B cell (primary cell): ENCODE measurements around the gene RIOK3. TPM values are rescaled to one million over a fixed set of nuclear protein-coding genes. Genes with fewer than 3 reads are reported as not detected.
A peak's percentile ranks its signal among the peaks of the same experiment; 100 is the strongest.
"Not testable (repeated sequence)": the region's sequence is repeated elsewhere in the genome, so short reads cannot be mapped to it uniquely, and the experiment has no call there.

ENCODE experiments used
- ATAC-seq: fragments of 200-7000 bp; cut with Tn5 transposase; one replicate; pipeline ENCODE4 v1.10.0; 2021; ENCODE audit warnings: low read depth, mild to moderate bottlenecking, moderate number of reproducible peaks, moderate library complexity
- CTCF ChIA-PET: fragments of 350-600 bp; sonication (Branson Sonifier 250); formaldehyde crosslinking; loops from one replicate; lab custom pipeline; 2021; ENCODE audit warnings: antibody characterized with exemption, inconsistent platforms; lab: Charles Lee
- POLR2A ChIA-PET: fragments of 350-600 bp; sonication (Branson Sonifier 250); formaldehyde crosslinking; loops from one replicate; lab custom pipeline; 2021; ENCODE audit warnings: antibody characterized with exemption; lab: Charles Lee
- DNase-seq: peaks from one replicate; pipeline ENCODE4 v3.0.0; 2013
- H2AFZ ChIP-seq: 2 replicates; pipeline ENCODE4 v1.6.1; 2012; ENCODE audit warnings: mild to moderate bottlenecking, low read depth, low read length; ENCODE audit not compliant: insufficient read depth, poor library complexity, severe bottlenecking
- H3K27ac ChIP-seq, 2 donors: 1 replicate in 1 of 2; 2 replicates in 1 of 2; pipeline ENCODE4 v1.5.1; 2012 to 2013; ENCODE audit warnings: low read length in 2 of 2, mild to moderate bottlenecking in 2 of 2, moderate library complexity in 1 of 2
- H3K27me3 ChIP-seq, 4 experiments: fragments of 200-600 bp in 1 of 4; sonication (generic) in 1 of 4; replicated peaks in 1 of 4; 1 replicate in 2 of 4; 2 replicates in 2 of 4; pipeline versions ENCODE4 v1.6.1 to v1.7.0; 2013 to 2016; ENCODE audit warnings: low read length in 3 of 4, mild to moderate bottlenecking in 2 of 4, mixed read lengths in 1 of 4, moderate library complexity in 1 of 4; ENCODE audit not compliant: insufficient read depth in 4 of 4, control insufficient read depth in 3 of 4; ENCODE audit errors: control extremely low read depth in 1 of 4
- H3K36me3 ChIP-seq, 2 experiments: replicated peaks in 1 of 2; 1 replicate in 1 of 2; 2 replicates in 1 of 2; pipeline versions ENCODE4 v1.6.1 to v1.7.1; 2013; ENCODE audit warnings: low read length in 1 of 2; ENCODE audit not compliant: insufficient read depth in 2 of 2, control insufficient read depth in 1 of 2; ENCODE audit errors: control extremely low read depth in 1 of 2, extremely low read depth in 1 of 2
- H3K4me1 ChIP-seq, 2 donors: fragments of 200-600 bp in 1 of 2; sonication (generic) in 1 of 2; 1 replicate in 1 of 2; 2 replicates in 1 of 2; pipeline versions ENCODE4 v1.5.1 to v1.6.1; 2013 to 2017; ENCODE audit warnings: low read length in 2 of 2; ENCODE audit not compliant: control insufficient read depth in 2 of 2, insufficient read depth in 2 of 2
- H3K4me2 ChIP-seq: replicated peaks from 2 replicates; pipeline ENCODE3; 2012; ENCODE audit warnings: mild to moderate bottlenecking, low read depth, low read length; ENCODE audit not compliant: poor library complexity, severe bottlenecking
- H3K4me3 ChIP-seq, 5 experiments: fragments of 200-600 bp in 1 of 5; sonication (generic) in 1 of 5; 1 replicate in 3 of 5; 2 replicates in 2 of 5; pipeline versions ENCODE4 v1.5.1 to v1.7.0; 2011 to 2016; ENCODE audit warnings: low read length in 4 of 5, mild to moderate bottlenecking in 4 of 5, low read depth in 2 of 5, control low read depth in 1 of 5, moderate library complexity in 1 of 5; ENCODE audit not compliant: insufficient read depth in 1 of 5; ENCODE audit errors: control extremely low read depth in 1 of 5, extremely low read depth in 1 of 5
- H3K79me2 ChIP-seq: fragments of 200-600 bp; sonication (generic); one replicate; pipeline ENCODE4 v1.6.0; 2016; ENCODE audit warnings: low read length; ENCODE audit not compliant: control insufficient read depth, insufficient read depth
- H3K9ac ChIP-seq: fragments of 200-600 bp; sonication (generic); 2 replicates; pipeline ENCODE4 v1.6.1; 2017; ENCODE audit warnings: mild to moderate bottlenecking, low read length, moderate library complexity
- H3K9me3 ChIP-seq, 3 donors: one replicate each; pipeline versions ENCODE4 v1.6.1 to v1.7.1; 2013; ENCODE audit warnings: low read length in 2 of 3; ENCODE audit not compliant: control insufficient read depth in 2 of 3, insufficient read depth in 1 of 3; ENCODE audit errors: control extremely low read depth in 1 of 3
- H4K20me1 ChIP-seq: 2 replicates; pipeline ENCODE4 v1.6.0; 2012; ENCODE audit warnings: mild to moderate bottlenecking, low read length; ENCODE audit not compliant: insufficient read depth, control insufficient read depth, poor library complexity, severe bottlenecking
- H3K27ac Mint-ChIP-seq: one replicate; pipeline ENCODE4 v1.8.0; 2021; ENCODE audit warnings: mixed read lengths
- H3K27me3 Mint-ChIP-seq: one replicate; pipeline ENCODE4 v1.8.0; 2021; ENCODE audit warnings: mixed read lengths
- H3K4me1 Mint-ChIP-seq: one replicate; pipeline ENCODE4 v1.8.0; 2021; ENCODE audit warnings: mixed read lengths
- H3K4me3 Mint-ChIP-seq: one replicate; pipeline ENCODE4 v1.8.0; 2021; ENCODE audit warnings: mixed read lengths
- H3K9me3 Mint-ChIP-seq: one replicate; pipeline ENCODE4 v1.8.0; 2022; ENCODE audit warnings: mixed read lengths; ENCODE audit not compliant: insufficient read depth
- EZH2 ChIP-seq: IDR thresholded peaks from 2 replicates; pipeline ENCODE4 v1.6.1; 2012; ENCODE audit warnings: borderline replicate concordance, low read depth, mild to moderate bottlenecking, moderate library complexity, low read length; ENCODE audit not compliant: insufficient read depth, poor library complexity, severe bottlenecking
- WGBS: methylation state at CpG from one replicate; pipeline ENCODE4 v1.1.5; 2013; ENCODE audit warnings: missing lambda C conversion rate; ENCODE audit not compliant: insufficient coverage; 5-methylcytosine and 5-hydroxymethylcytosine counted together
- intact Hi-C: fragments of 100-400 bp; cut with micrococcal nuclease; formaldehyde crosslinking; loops from one replicate; pipeline ENCODE4 v1.10.0; 2022
- polyA plus RNA-seq: library from polyadenylated mRNA; depleted of rRNA; stranded (reverse); fragments of >200 nt; gene quantifications from 2 replicates; pipeline ENCODE4 v1.2.3, GENCODE V29; 2012
- total RNA-seq, 2 donors: library from RNA; stranded (reverse); fragments of 120-200 nt in 1 of 2; gene quantifications; 1 replicate in 1 of 2; 2 replicates in 1 of 2; pipeline versions ENCODE4 v1.2.3 to v1.2.4, GENCODE V29; 2013 to 2022
- TF ChIP-seq, protein P1 (sequence below): fragments of 200-600 bp; IDR thresholded peaks from one replicate; pipeline ENCODE4 v1.8.0; 2022; ENCODE audit warnings: antibody characterized with exemption, mild to moderate bottlenecking

The RIOK3 gene
- total and polyA plus RNA-seq, 2 donors (not counting 1 experiment from before 2014, with no cell fraction given) = 42.5 to 83.4 TPM

DNA sequence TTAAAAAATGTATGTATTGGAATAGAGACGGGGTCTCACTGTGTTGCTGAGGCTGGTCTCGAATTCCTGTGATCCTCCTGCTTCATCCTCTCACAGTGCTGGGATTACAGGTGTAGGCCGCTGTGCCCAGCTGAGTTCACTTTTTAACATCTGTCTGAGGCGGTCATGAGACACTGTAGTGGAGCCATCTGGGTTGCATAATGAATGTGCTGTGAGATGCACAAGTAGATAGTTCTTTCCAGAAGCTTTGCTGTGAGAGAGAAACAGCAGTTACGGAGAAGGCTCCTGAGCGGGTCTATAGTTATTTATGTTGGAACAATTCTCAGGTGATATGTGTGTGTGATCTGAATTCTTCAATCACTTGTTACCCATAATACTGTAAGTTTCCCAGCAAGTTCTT is 53.3 kb downstream of the RIOK3 start:
- WGBS = 78% methylated on average over 4 of the region's 6 CpGs
- Mint-ChIP-seq H3K4me1 (peaks cover 53% of the 10 kb centered on the region), H3K27me3 (no peaks in the 10 kb centered on the region), H3K9me3 (no peaks in the 10 kb centered on the region), H3K4me3 (peak overlapping the region; percentile 34), H3K27ac (no peak overlapping the region)
- TF ChIP-seq EZH2 = no peak
- TF ChIP-seq, protein P1, sequence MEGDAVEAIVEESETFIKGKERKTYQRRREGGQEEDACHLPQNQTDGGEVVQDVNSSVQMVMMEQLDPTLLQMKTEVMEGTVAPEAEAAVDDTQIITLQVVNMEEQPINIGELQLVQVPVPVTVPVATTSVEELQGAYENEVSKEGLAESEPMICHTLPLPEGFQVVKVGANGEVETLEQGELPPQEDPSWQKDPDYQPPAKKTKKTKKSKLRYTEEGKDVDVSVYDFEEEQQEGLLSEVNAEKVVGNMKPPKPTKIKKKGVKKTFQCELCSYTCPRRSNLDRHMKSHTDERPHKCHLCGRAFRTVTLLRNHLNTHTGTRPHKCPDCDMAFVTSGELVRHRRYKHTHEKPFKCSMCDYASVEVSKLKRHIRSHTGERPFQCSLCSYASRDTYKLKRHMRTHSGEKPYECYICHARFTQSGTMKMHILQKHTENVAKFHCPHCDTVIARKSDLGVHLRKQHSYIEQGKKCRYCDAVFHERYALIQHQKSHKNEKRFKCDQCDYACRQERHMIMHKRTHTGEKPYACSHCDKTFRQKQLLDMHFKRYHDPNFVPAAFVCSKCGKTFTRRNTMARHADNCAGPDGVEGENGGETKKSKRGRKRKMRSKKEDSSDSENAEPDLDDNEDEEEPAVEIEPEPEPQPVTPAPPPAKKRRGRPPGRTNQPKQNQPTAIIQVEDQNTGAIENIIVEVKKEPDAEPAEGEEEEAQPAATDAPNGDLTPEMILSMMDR = no peak
- no peaks in the 10 kb centered on the region for H3K9me3 ChIP-seq
- ATAC-seq (no peak), DNase-seq (no peak)
- no peak overlapping the region for H3K4me3 ChIP-seq
- POLR2A ChIA-PET = no interaction called here
- H3K4me2 ChIP-seq = no peak overlapping the region
- no peak overlapping the region for H2AFZ ChIP-seq
- peaks cover 50% of the 10 kb centered on the region for H4K20me1 ChIP-seq
- no peak overlapping the region for H3K9ac ChIP-seq
- peaks cover 0 to 56% of the 10 kb centered on the region in 2 experiments for H3K36me3 ChIP-seq
- H3K79me2 ChIP-seq = peaks cover 80% of the 10 kb centered on the region
- peaks cover 28 to 41% of the 10 kb centered on the region in 2 donors for H3K4me1 ChIP-seq
- no peak overlapping the region for H3K27ac ChIP-seq
- intact Hi-C loops = loop anchor here (10.0 kb wide), 1 partner anchor 152 kb away; no protein-coding TSS in a partner anchor
- no peaks in the 10 kb centered on the region for H3K27me3 ChIP-seq
- CTCF ChIA-PET = interaction anchor here (1.7 to 3.6 kb wide), 3 partner anchors 9 to 83 kb away, joined by 6 to 27 read pairs (median 11); no protein-coding TSS in a partner anchor

DNA sequence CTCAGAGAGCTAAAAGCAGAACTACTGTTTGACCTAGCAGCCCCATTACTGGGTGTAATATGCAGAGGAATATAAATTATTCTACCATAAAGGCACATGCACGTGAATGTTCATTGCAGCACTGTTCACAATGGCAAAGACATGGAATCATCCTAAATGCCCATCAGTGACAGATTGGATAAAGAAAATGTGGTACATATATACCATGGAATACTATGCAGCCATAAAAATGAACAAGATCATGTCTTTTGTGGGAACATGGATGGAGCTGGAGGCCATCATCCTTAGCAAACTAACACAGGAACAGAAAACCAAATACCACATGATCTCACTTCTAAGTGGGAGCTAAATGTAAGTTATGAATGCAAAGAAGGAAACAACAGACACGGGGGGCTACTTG is 57.8 kb downstream of the RIOK3 start:
- ATAC-seq, DNase-seq, H3K4me2 ChIP-seq, H3K27me3 ChIP-seq, H3K9me3 Mint-ChIP-seq, H3K4me3 ChIP-seq, intact Hi-C loops, H3K9ac ChIP-seq, H3K4me3 Mint-ChIP-seq, POLR2A ChIA-PET, H2AFZ ChIP-seq, H3K27me3 Mint-ChIP-seq, H3K9me3 ChIP-seq: not testable (repeated sequence)
- Histone ChIP-seq H3K36me3 (peaks cover 0 to 66% of the 10 kb centered on the region in 2 experiments), H4K20me1 (peaks cover 58% of the 10 kb centered on the region), H3K27ac (peak overlapping the region in 1 of 2 donors; percentile 15), H3K4me1 (peaks cover 9 to 20% of the 10 kb centered on the region in 2 donors), H3K79me2 (peaks cover 54% of the 10 kb centered on the region)
- Mint-ChIP-seq H3K4me1 (peaks cover 37% of the 10 kb centered on the region), H3K27ac (peak overlapping the region; percentile 55)
- WGBS = no CpG with 5 or more reads among the region's 2 CpGs
- CTCF ChIA-PET = interaction anchor here (0.7 to 3.7 kb wide), 3 partner anchors 10 to 30 kb away, joined by 3 to 18 read pairs (median 6); no protein-coding TSS in a partner anchor

DNA sequence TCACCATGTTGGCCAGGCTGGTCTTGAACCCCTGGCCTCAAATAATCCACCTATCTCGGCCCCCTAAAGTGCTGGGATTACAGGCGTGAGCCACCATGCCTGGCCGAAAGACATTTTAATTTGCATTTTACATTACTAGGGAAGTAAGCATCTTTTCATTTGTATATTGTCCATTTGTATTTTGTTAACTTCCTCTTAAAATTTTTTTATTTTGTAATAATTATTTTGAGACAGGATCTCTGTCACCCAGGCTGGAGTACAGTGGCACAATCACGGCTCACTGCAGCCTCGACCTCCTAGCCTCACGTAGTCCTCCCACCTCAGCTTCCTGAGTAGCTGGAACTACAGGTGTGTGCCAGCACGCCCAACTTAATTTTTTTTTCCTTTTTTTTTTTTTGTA is 59.1 kb downstream of the RIOK3 start:
- WGBS = no CpG with 5 or more reads among the region's 7 CpGs
- Histone ChIP-seq H3K79me2 (peaks cover 50% of the 10 kb centered on the region), H4K20me1 (peaks cover 56% of the 10 kb centered on the region), H3K4me1 (peaks cover 9 to 14% of the 10 kb centered on the region in 2 donors), H3K4me2 (peak overlapping the region; percentile 12), H3K27ac (peak overlapping the region; percentile 49 to 62), H3K36me3 (peaks cover 3 to 60% of the 10 kb centered on the region in 2 experiments)
- H3K27me3 ChIP-seq, ATAC-seq, DNase-seq, H2AFZ ChIP-seq, H3K9me3 ChIP-seq, H3K9me3 Mint-ChIP-seq, H3K27me3 Mint-ChIP-seq, H3K4me3 ChIP-seq, intact Hi-C loops, H3K4me3 Mint-ChIP-seq, H3K9ac ChIP-seq: not testable (repeated sequence)
- Mint-ChIP-seq H3K27ac (peak overlapping the region; percentile 70), H3K4me1 (peaks cover 31% of the 10 kb centered on the region)
- ChIA-PET CTCF (interaction anchor here (1.0 to 3.7 kb wide), 3 partner anchors 14 to 74 kb away, joined by 3 to 18 read pairs (median 5); partner anchors contain the start of gene NPC1), POLR2A (interaction anchor here (0.7 kb wide), 1 partner anchor 564 kb away, joined by 4 read pairs; no protein-coding TSS in a partner anchor)
